HepG2 (cell line): ENCODE data around the gene JAK1. TPM values are rescaled to one million over a fixed set of nuclear protein-coding genes. Genes with fewer than 3 reads are reported as not detected.

Experiments
- ARID2 ChIP-seq: sonication (generic); formaldehyde crosslinking; IDR thresholded peaks from 2 replicates; pipeline ENCODE4 v1.8.1; 2022; ENCODE audit warnings: mild to moderate bottlenecking, missing genetic modification reagents, borderline replicate concordance
- ARNT2 ChIP-seq: sonication (generic); formaldehyde crosslinking; IDR thresholded peaks from 2 replicates; pipeline ENCODE4 v1.8.0; 2022; ENCODE audit warnings: mild to moderate bottlenecking, low read depth, missing genetic modification reagents, moderate library complexity
- CCDC6 ChIP-seq: sonication (generic); formaldehyde crosslinking; IDR thresholded peaks from 2 replicates; pipeline ENCODE4 v1.8.1; 2022; ENCODE audit warnings: mild to moderate bottlenecking, missing genetic modification reagents, moderate library complexity
- CHD4 ChIP-seq: fragments of 200-600 bp; sonication (generic); IDR thresholded peaks from 2 replicates; pipeline ENCODE4 v1.7.0; 2017; ENCODE audit warnings: mild to moderate bottlenecking, low read length, borderline replicate concordance
- CREM ChIP-seq, 2 experiments: sonication (generic) in 1 of 2; formaldehyde crosslinking in 1 of 2; IDR thresholded peaks; 2 replicates each; pipeline versions ENCODE4 v1.4.0 to v1.6.1; 2016 to 2020; ENCODE audit warnings: antibody characterized with exemption in 1 of 2, mild to moderate bottlenecking in 1 of 2, missing genetic modification reagents in 1 of 2
- ETV5 ChIP-seq: IDR thresholded peaks from 2 replicates; pipeline ENCODE4 v1.6.1; 2018; ENCODE audit warnings: missing biosample characterization, missing genetic modification reagents, inconsistent platforms, borderline replicate concordance
- FOXM1 ChIP-seq: sonication (generic); formaldehyde crosslinking; IDR thresholded peaks from 2 replicates; pipeline ENCODE4 v1.5.0; 2020; ENCODE audit warnings: missing genetic modification reagents
- GPN1 ChIP-seq: sonication (generic); formaldehyde crosslinking; IDR thresholded peaks from 2 replicates; pipeline ENCODE4 v1.5.1; 2020; ENCODE audit warnings: missing genetic modification reagents, borderline replicate concordance
- HCFC1 ChIP-seq: fragments of 150-350 bp; IDR thresholded peaks from 2 replicates; pipeline ENCODE4 v1.6.1; 2014; ENCODE audit warnings: low read depth, low read length
- JUND ChIP-seq: sonication (generic); formaldehyde crosslinking; IDR thresholded peaks from 2 replicates; pipeline ENCODE4 v1.8.0; 2022; ENCODE audit warnings: mild to moderate bottlenecking, missing genetic modification reagents
- NFYB ChIP-seq: sonication (generic); formaldehyde crosslinking; IDR thresholded peaks from 2 replicates; pipeline ENCODE4 v1.4.0; 2020; ENCODE audit warnings: missing genetic modification reagents
- RNF2 ChIP-seq: fragments of 450-650 bp; conservative IDR thresholded peaks from 2 replicates; pipeline ENCODE4 v1.6.1; 2016; ENCODE audit warnings: low read depth
- TBX2 ChIP-seq: sonication (generic); formaldehyde crosslinking; IDR thresholded peaks from 2 replicates; pipeline ENCODE4 v1.5.0; 2020; ENCODE audit warnings: missing genetic modification reagents, mild to moderate bottlenecking, borderline replicate concordance
- ZNF432 ChIP-seq: sonication (generic); formaldehyde crosslinking; IDR thresholded peaks from 2 replicates; pipeline ENCODE4 v1.5.0; 2020; ENCODE audit warnings: missing genetic modification reagents, mild to moderate bottlenecking, borderline replicate concordance
- ZNF615 ChIP-seq: sonication (generic); formaldehyde crosslinking; IDR thresholded peaks from 2 replicates; pipeline ENCODE4 v1.5.0; 2020; ENCODE audit warnings: mild to moderate bottlenecking, missing genetic modification reagents, borderline replicate concordance
- ZNF720 ChIP-seq: sonication (generic); formaldehyde crosslinking; IDR thresholded peaks from 2 replicates; pipeline ENCODE4 v1.4.0; 2020; ENCODE audit warnings: missing genetic modification reagents
- polyA plus RNA-seq, 8 experiments: library from polyadenylated mRNA; depleted of rRNA in 3 of 8; stranded (reverse) in 7 of 8; unstranded in 1 of 8; fragments of >200 nt; fragmentation: Illumina TruSeq in 4 of 8; extraction: Trizol in 4 of 8; gene quantifications; 2 replicates each; pipeline versions ENCODE4 v1.2.1 to v1.2.3, GENCODE V29; 2011 to 2016; ENCODE audit warnings: low read depth in 4 of 8, missing spikeins in 1 of 8, mixed read lengths in 1 of 8; ENCODE audit not compliant: insufficient read depth in 1 of 8
- total RNA-seq, 5 experiments: library from RNA; depleted of rRNA; stranded (reverse); fragments of >200 nt; fragmentation: Illumina TruSeq; extraction: Trizol; gene quantifications; 2 replicates each; pipeline ENCODE4 v1.2.3, GENCODE V29; 2016; ENCODE audit warnings: low read depth in 1 of 5
- TF ChIP-seq, protein P1 (sequence below): sonication (generic); formaldehyde crosslinking; IDR thresholded peaks from 2 replicates; pipeline ENCODE4 v1.5.1; 2020; ENCODE audit warnings: missing genetic modification reagents, mild to moderate bottlenecking, borderline replicate concordance
- TF ChIP-seq, protein P2 (sequence below): sonication (generic); formaldehyde crosslinking; IDR thresholded peaks from 2 replicates; pipeline ENCODE4 v1.9.0; 2021; ENCODE audit warnings: missing genetic modification reagents, mild to moderate bottlenecking, borderline replicate concordance
- TF ChIP-seq, protein P3 (sequence below): IDR thresholded peaks from 2 replicates; pipeline ENCODE4 v1.6.1; 2012; ENCODE audit warnings: low read length, improper control_type of control experiment
- TF ChIP-seq, protein P4 (sequence below): IDR thresholded peaks from 2 replicates; pipeline ENCODE4 v1.6.1; 2016; ENCODE audit warnings: low read depth

JAK1 gene
- total and polyA plus RNA-seq, 2 of the 13 experiments (the other 11 are each of a cell fraction or from before 2014, with no cell fraction given): 23.9 to 42.4 TPM

DNA sequence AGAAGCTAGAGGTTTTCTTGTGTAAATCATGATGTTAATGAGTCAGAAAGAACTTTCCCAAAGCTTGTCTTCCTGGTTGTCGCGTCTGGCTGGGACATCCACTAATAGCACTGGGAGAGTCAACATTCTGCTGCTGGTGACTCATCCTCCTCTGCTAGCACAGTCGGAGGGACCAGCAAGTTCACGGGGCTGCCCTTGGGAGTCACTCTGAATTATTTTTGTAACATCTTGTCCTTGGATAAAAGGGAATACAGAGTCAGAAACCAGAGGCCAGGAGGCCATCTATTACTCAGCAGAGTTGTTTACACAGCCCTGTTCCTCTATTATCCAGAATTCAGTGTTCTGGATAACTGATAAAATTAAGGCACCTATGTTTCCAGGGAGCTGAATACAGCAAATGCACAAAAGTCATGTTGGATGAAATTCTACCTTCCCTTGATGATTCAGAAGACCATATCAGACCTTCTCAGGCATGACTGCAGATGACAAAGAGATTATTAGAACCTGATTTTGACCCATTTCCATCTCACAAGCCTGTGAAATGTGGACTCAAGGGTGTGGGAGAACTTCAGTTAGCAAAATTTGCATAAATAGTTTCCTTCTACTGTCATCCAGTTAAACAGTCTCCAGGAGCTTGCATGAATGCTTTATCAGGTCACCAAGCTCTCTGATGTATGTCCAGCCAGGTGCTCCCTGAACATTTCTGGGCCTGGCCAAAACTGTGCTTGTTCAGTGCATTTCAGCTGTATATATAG, 68.1 kb downstream of the JAK1 start (continued):
- TF ChIP-seq, protein P1, sequence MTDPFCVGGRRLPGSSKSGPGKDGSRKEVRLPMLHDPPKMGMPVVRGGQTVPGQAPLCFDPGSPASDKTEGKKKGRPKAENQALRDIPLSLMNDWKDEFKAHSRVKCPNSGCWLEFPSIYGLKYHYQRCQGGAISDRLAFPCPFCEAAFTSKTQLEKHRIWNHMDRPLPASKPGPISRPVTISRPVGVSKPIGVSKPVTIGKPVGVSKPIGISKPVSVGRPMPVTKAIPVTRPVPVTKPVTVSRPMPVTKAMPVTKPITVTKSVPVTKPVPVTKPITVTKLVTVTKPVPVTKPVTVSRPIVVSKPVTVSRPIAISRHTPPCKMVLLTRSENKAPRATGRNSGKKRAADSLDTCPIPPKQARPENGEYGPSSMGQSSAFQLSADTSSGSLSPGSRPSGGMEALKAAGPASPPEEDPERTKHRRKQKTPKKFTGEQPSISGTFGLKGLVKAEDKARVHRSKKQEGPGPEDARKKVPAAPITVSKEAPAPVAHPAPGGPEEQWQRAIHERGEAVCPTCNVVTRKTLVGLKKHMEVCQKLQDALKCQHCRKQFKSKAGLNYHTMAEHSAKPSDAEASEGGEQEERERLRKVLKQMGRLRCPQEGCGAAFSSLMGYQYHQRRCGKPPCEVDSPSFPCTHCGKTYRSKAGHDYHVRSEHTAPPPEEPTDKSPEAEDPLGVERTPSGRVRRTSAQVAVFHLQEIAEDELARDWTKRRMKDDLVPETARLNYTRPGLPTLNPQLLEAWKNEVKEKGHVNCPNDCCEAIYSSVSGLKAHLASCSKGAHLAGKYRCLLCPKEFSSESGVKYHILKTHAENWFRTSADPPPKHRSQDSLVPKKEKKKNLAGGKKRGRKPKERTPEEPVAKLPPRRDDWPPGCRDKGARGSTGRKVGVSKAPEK (CRISPR knock-in tag): no peak
- TF ChIP-seq CREM (IDR thresholded peaks at IDR 0.05) (peak; percentile 42; the same call in 1 of the 2 replicates), CREM (CRISPR knock-in tag; IDR thresholded peaks at IDR 0.05) (no peak), RNF2 (no peak), CCDC6 (CRISPR knock-in tag) (no peak), JUND (CRISPR knock-in tag) (peak; percentile 94), TBX2 (CRISPR knock-in tag) (peak; percentile 52; the same call in 1 of the 2 replicates), ZNF432 (CRISPR knock-in tag) (no peak), ARNT2 (CRISPR knock-in tag) (no peak), ZNF615 (CRISPR knock-in tag) (no peak), CHD4 (no peak; the same call in 1 of the 2 replicates), FOXM1 (no peak), ETV5 (peak; percentile 49; the same call in 1 of the 2 replicates), ARID2 (CRISPR knock-in tag) (no peak), NFYB (no peak), HCFC1 (no peak), GPN1 (no peak), ZNF720 (CRISPR knock-in tag) (no peak)
- TF ChIP-seq, protein P2, sequence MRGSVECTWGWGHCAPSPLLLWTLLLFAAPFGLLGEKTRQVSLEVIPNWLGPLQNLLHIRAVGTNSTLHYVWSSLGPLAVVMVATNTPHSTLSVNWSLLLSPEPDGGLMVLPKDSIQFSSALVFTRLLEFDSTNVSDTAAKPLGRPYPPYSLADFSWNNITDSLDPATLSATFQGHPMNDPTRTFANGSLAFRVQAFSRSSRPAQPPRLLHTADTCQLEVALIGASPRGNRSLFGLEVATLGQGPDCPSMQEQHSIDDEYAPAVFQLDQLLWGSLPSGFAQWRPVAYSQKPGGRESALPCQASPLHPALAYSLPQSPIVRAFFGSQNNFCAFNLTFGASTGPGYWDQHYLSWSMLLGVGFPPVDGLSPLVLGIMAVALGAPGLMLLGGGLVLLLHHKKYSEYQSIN (CRISPR knock-in tag): no peak
- TF ChIP-seq, protein P3, sequence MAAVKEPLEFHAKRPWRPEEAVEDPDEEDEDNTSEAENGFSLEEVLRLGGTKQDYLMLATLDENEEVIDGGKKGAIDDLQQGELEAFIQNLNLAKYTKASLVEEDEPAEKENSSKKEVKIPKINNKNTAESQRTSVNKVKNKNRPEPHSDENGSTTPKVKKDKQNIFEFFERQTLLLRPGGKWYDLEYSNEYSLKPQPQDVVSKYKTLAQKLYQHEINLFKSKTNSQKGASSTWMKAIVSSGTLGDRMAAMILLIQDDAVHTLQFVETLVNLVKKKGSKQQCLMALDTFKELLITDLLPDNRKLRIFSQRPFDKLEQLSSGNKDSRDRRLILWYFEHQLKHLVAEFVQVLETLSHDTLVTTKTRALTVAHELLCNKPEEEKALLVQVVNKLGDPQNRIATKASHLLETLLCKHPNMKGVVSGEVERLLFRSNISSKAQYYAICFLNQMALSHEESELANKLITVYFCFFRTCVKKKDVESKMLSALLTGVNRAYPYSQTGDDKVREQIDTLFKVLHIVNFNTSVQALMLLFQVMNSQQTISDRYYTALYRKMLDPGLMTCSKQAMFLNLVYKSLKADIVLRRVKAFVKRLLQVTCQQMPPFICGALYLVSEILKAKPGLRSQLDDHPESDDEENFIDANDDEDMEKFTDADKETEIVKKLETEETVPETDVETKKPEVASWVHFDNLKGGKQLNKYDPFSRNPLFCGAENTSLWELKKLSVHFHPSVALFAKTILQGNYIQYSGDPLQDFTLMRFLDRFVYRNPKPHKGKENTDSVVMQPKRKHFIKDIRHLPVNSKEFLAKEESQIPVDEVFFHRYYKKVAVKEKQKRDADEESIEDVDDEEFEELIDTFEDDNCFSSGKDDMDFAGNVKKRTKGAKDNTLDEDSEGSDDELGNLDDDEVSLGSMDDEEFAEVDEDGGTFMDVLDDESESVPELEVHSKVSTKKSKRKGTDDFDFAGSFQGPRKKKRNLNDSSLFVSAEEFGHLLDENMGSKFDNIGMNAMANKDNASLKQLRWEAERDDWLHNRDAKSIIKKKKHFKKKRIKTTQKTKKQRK: no peak
- TF ChIP-seq, protein P4, sequence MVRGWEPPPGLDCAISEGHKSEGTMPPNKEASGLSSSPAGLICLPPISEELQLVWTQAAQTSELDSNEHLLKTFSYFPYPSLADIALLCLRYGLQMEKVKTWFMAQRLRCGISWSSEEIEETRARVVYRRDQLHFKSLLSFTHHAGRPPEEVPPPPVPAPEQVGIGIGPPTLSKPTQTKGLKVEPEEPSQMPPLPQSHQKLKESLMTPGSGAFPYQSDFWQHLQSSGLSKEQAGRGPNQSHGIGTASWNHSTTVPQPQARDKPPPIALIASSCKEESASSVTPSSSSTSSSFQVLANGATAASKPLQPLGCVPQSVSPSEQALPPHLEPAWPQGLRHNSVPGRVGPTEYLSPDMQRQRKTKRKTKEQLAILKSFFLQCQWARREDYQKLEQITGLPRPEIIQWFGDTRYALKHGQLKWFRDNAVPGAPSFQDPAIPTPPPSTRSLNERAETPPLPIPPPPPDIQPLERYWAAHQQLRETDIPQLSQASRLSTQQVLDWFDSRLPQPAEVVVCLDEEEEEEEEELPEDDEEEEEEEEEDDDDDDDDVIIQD (CRISPR knock-in tag): peak; percentile 55; the same call in 1 of the 2 replicates
